UCSD-AML1 (cell line): ENCODE results near the gene NPAS3.

Experiments
- DNase-seq: peaks from one replicate; lab custom pipeline; 2025; ENCODE audit not compliant: unreplicated experiment; lab: John Stamatoyannopoulos, UW

NPAS3 gene

GRCh38 chr14:33611405-33612196, 672.9 kb downstream of the NPAS3 start:
- DNase-seq, result no peak

GRCh38 chr14:33612197-33612505, 673.5 kb downstream of the NPAS3 start:
- DNase-seq, result no peak

- DNase-seq, result no peak
Observed at GRCh38 chr14:33617154-33617553, 678.5 kb downstream of the NPAS3 start.

- DNase-seq, result no peak
Observed at GRCh38 chr14:33618361-33619105, 679.9 kb downstream of the NPAS3 start.

GRCh38 chr14:33622496-33622895, 683.8 kb downstream of the NPAS3 start:
- no peak for DNase-seq

- DNase-seq, result no peak
Observed at GRCh38 chr14:33629792-33630191, 691.1 kb downstream of the NPAS3 start.

- DNase-seq, result no peak
Observed at GRCh38 chr14:33631021-33631420, 692.3 kb downstream of the NPAS3 start.

- DNase-seq, result no peak
Observed at GRCh38 chr14:33631441-33631840, 692.8 kb downstream of the NPAS3 start.

- no peak for DNase-seq
Observed at GRCh38 chr14:33634631-33635030, 696.0 kb downstream of the NPAS3 start.

GRCh38 chr14:33636716-33637115, 698.0 kb downstream of the NPAS3 start:
- DNase-seq, result no peak

- DNase-seq, result no peak
Observed at GRCh38 chr14:33642080-33642479, 703.4 kb downstream of the NPAS3 start.

GRCh38 chr14:33642691-33643244, 704.1 kb downstream of the NPAS3 start:
- DNase-seq, result no peak

- DNase-seq, result no peak
Observed at GRCh38 chr14:33643426-33644181, 704.9 kb downstream of the NPAS3 start.

- DNase-seq, result no peak
Observed at GRCh38 chr14:33646692-33647260, 708.1 kb downstream of the NPAS3 start.

GRCh38 chr14:33647385-33647786, 708.7 kb downstream of the NPAS3 start:
- DNase-seq, result no peak

GRCh38 chr14:33650430-33650829, 711.8 kb downstream of the NPAS3 start:
- no peak for DNase-seq

- DNase-seq, result no peak
Observed at GRCh38 chr14:33652566-33653307, 714.1 kb downstream of the NPAS3 start.

- DNase-seq, result no peak
Observed at GRCh38 chr14:33653308-33653695, 714.6 kb downstream of the NPAS3 start.

- no peak for DNase-seq
Observed at GRCh38 chr14:33655421-33655820, 716.7 kb downstream of the NPAS3 start.

- DNase-seq, result no peak
Observed at GRCh38 chr14:33657476-33657875, 718.8 kb downstream of the NPAS3 start.

GRCh38 chr14:33660248-33660647, 721.6 kb downstream of the NPAS3 start:
- no peak for DNase-seq
